GM12878 (cell line): Measurements from ENCODE around the gene STXBP5. TPM values are rescaled to one million over a fixed set of nuclear protein-coding genes. Genes with fewer than 3 reads are reported as not detected.

ENCODE experiments used
- polyA plus RNA-seq, 11 experiments: library from polyadenylated mRNA; depleted of rRNA in 4 of 11; unstranded in 6 of 11; stranded (reverse) in 5 of 11; fragments of >200 nt; fragmentation: Nextera tagmentation in 4 of 11; fragmentation: Illumina TruSeq in 1 of 11; extraction: Ambion mirVana in 4 of 11; extraction: Trizol in 1 of 11; gene quantifications; 1 replicate in 1 of 11; 2 replicates in 10 of 11; pipeline versions ENCODE4 v1.2.1 to v1.2.3, GENCODE V29; 2011 to 2016; ENCODE audit warnings: inconsistent platforms in 2 of 11, missing spikeins in 2 of 11, low read depth in 1 of 11
- small RNA-seq: library from RNA; depleted of rRNA; stranded (forward); fragments of <200 nt; gene quantifications from one replicate; pipeline ENCODE3, GENCODE V24; 2014
- total RNA-seq, 4 experiments: library from RNA; depleted of rRNA in 3 of 4; stranded (reverse); fragments of >200 nt in 3 of 4; fragmentation: Illumina TruSeq in 1 of 4; extraction: Trizol in 1 of 4; gene quantifications; 2 replicates each; pipeline versions ENCODE4 v1.2.1 to v1.2.3, GENCODE V29; 2013 to 2021

The STXBP5 gene
- total and polyA plus RNA-seq, 10 of the 15 experiments (the other 5 are each of a cell fraction or from before 2014, with no cell fraction given): 1.4 to 13.2 (median 8.4) TPM

Small RNA genes lying within 50 kb of the gene (small RNA-seq; reads per million reads assigned to genes)
- gene AL355365.1: not detected
